Lower leg skin (tissue), 3 donors: ENCODE results near the gene ADGRV1.

Source experiments
- POLR2A ChIP-seq, 2 donors: fragments of 450-650 bp; IDR thresholded peaks; one replicate each; pipeline ENCODE4 v1.6.1; 2016 to 2017; ENCODE audit warnings: antibody characterized with exemption in 2 of 2, mild to moderate bottlenecking in 1 of 2, moderate library complexity in 1 of 2
- TF ChIP-seq, protein P1 (sequence below), 3 donors: fragments of 450-650 bp; IDR thresholded peaks; one replicate each; pipeline ENCODE4 v1.5.1; 2016; ENCODE audit warnings: antibody characterized with exemption in 3 of 3, mild to moderate bottlenecking in 3 of 3, moderate library complexity in 2 of 3

DNA sequence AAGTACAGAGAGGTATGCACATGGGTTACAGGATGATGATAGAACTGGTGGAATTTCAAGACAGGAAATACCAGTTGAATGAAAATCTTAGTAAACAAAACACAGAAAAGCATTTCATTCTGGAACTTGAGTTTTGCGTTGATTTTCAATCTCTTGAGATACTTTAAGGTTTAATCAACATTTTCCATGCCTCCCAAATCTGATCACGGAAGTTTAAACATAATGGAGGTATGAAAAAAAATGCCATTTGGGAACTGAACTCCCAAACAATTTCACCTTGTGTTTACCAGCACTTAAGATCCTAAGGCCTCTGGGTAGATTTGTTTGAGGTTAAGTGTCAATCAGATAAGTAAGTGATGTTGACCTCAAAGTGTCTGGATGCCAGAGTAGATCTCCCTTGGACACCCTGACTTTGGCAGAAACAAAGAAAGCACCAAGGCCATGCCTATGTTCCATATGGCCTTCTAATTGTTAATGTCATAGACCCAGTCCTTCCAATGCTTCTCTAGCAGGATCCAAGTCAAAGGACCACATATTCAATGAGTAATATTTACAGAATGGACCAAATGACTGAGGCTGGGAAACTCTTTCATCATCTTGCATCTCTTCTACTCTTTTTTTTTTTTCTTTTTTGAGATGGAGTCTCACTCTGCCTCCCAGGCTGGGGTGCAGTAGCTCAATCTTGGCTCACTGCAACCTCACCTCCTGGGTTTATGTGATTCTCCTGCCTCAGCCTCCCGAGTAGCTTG is 607.6 kb downstream of the ADGRV1 start:
- TF ChIP-seq, protein P1, sequence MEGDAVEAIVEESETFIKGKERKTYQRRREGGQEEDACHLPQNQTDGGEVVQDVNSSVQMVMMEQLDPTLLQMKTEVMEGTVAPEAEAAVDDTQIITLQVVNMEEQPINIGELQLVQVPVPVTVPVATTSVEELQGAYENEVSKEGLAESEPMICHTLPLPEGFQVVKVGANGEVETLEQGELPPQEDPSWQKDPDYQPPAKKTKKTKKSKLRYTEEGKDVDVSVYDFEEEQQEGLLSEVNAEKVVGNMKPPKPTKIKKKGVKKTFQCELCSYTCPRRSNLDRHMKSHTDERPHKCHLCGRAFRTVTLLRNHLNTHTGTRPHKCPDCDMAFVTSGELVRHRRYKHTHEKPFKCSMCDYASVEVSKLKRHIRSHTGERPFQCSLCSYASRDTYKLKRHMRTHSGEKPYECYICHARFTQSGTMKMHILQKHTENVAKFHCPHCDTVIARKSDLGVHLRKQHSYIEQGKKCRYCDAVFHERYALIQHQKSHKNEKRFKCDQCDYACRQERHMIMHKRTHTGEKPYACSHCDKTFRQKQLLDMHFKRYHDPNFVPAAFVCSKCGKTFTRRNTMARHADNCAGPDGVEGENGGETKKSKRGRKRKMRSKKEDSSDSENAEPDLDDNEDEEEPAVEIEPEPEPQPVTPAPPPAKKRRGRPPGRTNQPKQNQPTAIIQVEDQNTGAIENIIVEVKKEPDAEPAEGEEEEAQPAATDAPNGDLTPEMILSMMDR (IDR thresholded peaks at IDR 0.05) = no peak
- TF ChIP-seq POLR2A (IDR thresholded peaks at IDR 0.05) = no peak
